Measurements from ENCODE around the gene RYR2.

The RYR2 gene

DNA sequence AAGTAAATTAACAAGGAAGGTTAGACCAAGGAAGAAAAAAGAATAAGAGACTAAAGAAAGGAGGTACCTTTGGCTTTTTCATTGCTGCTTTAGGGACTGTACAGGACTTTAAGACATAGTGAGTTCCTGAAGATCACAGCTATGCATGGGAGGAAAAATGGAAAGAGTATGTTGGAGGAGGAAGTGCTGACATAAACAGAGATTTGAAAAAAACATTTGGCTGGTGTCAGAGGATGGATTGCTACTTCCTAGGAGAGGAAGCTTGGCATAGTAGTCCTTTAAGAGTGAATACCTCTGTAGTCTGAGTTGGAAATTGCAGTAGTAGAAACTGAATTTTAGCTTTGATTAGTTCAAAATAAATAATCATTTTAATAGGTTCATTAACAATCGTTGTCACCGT lies 398.4 kb downstream of the RYR2 start:
- no peak for DNase-seq (ENCODE audit: low read depth, low spot score)

- no peak for DNase-seq (ENCODE audit: low read depth, low spot score)
Measured at GRCh38 chr1:237444120-237444790, 402.3 kb downstream of the RYR2 start.

DNA sequence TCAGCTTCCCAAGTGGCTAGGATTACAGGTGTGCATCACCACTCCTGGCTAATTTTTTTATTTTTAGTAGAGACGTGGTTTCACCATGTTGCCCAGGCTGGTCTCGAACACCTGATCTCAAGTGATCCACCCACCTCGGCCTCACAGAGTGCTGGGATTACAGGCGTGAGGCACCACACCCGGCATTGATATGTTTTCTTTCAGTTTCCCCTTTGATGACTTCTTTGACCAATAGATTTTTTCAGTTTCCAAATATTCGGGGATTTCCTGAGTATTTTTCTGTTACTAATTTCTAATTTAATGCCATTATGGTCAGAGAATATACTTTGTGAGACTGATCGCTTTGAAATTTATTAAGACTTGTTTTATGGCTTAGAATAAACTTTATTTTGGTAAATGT lies 406.1 kb downstream of the RYR2 start:
- no peak for DNase-seq (ENCODE audit: low read depth, low spot score)

GRCh38 chr1:237457573-237457972 lies 415.6 kb downstream of the RYR2 start:
- no peak for DNase-seq (ENCODE audit: low read depth, low spot score)

- DNase-seq (ENCODE audit: low read depth, low spot score), result no peak
Measured at GRCh38 chr1:237467320-237467719, 425.3 kb downstream of the RYR2 start.

- no peak for DNase-seq (ENCODE audit: low read depth, low spot score)
Measured at GRCh38 chr1:237470712-237471338, 428.8 kb downstream of the RYR2 start.

GRCh38 chr1:237471377-237471776 lies 429.4 kb downstream of the RYR2 start:
- no peak for DNase-seq (ENCODE audit: low read depth, low spot score)

DNA sequence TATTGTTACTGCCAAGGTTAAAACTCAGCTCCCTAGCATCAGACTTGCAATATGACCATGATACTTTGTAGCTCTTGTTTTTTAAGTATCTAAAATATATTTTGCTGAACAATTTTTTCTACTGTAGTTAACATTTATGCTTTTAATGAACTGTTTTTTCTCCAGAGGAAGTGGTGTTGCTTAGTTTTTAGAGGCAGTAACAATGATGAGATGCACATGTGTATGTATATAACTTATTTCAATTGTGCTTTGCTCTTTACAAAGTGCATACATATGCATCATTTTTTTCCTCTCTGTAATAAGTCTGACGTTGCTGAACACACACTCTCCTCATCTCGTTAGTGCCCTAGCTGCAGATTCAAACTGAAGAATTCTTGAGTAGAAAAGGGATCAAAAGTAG lies 430.0 kb downstream of the RYR2 start:
- DNase-seq (ENCODE audit: low read depth, low spot score), result no peak

GRCh38 chr1:237473854-237474253 lies 431.9 kb downstream of the RYR2 start:
- DNase-seq (ENCODE audit: low read depth, low spot score), result no peak

- no peak for DNase-seq (ENCODE audit: low read depth, low spot score)
Measured at GRCh38 chr1:237478082-237478481, 436.1 kb downstream of the RYR2 start.

DNA sequence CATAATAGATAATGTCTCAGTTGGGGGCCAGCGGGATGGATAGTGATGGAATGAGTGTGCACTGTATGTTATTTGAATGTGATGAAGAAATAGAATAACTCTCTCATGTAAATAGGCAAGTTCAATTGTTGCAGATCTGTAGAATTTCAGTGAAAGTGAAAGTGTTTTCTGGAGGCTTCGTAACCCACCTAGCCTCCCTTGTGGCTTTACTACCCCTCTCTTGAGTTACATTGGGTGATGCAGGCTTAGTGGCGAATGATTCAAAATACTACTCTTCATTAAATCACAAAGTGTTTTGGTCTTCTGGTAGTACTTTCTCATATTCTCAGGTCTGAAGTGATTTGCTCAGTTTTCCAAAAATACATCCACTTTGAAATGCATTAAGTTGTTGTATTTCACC lies 436.9 kb downstream of the RYR2 start:
- DNase-seq (ENCODE audit: low read depth, low spot score), result no peak

DNA sequence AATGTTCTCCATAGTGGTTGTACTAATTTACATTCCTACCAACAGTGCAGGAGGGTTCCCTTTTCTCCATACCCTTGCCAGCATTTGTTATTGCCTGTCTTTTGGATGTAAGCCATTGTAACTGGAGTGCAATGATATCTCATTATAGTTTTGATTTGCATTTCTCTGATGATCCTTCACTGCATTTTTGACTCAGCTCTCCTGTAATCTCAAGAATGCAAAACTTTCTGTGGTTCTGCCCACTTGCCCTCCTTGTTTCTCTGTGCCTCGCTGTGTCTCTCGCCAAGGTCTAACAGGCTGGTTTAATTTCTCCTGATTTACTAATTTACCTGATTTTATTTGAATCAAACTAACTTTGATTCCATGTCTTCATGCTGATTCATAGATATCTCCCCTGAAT lies 440.8 kb downstream of the RYR2 start:
- DNase-seq (ENCODE audit: low read depth, low spot score), result no peak

- DNase-seq (ENCODE audit: low read depth, low spot score), result no peak
Measured at GRCh38 chr1:237492359-237492758, 450.4 kb downstream of the RYR2 start.

GRCh38 chr1:237500566-237500965 lies 458.6 kb downstream of the RYR2 start:
- no peak for DNase-seq (ENCODE audit: low read depth, low spot score)

GRCh38 chr1:237503292-237503691 lies 461.3 kb downstream of the RYR2 start:
- DNase-seq (ENCODE audit: low read depth, low spot score), result no peak

DNA sequence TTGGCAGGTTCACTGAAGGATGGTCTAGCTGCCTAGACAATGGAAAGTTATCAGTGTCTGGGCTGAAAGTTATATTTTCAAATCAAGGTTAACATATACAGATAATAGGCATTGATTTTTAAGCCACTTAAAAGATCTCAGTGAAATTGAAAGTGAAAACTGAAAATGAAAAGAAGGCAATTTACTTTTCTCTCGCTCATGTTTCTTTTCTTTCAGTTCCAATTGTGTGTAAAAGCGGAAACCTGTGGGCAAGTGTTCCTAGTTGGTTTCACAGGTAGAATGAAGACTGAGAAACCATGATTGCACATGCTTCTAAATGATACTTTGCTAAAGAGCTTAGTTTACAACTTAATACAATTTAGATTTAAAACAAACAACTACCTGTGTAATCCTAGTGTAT lies 465.0 kb downstream of the RYR2 start:
- DNase-seq (ENCODE audit: low read depth, low spot score), result no peak

DNA sequence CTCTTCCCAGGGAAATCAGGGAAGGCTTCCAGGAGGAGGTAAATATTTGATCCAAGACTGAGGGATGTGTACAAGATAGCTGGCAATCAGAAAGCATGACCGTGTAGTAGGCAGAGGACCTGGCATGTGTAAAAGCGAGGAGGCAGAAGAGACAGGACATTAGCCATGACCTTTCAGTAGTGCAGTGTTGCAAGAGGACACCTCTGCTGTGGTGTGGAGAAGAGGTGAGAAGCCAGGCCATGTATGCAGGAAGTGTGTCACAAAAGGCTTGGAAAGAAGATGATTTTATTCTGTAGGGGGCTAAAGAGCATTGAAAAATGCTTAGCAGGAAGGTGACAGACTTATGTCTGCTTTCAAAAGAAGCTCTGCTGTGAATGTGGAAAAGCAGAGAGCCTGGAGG lies 467.8 kb downstream of the RYR2 start:
- no peak for DNase-seq (ENCODE audit: low read depth, low spot score)

DNA sequence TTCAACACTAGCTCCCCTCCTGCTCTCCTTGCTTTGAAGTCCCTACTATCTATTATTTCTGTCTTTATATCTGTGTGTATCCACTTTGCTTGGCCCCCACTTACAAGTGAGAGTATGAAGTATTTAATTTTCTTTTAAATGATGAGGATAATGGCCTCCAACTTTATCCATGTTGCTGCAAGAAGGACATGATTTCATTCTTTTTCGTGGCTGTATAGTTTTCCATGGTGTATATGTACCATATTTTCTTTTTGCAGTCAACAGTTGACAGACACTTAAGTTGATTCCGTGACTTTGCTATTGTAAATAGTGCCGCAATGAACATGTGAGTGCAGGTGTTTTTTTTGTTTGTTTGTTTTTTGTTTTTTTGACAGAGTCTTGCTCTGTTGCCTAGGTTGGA lies 483.1 kb downstream of the RYR2 start:
- DNase-seq (ENCODE audit: low read depth, low spot score), result no peak

- no peak for DNase-seq (ENCODE audit: low read depth, low spot score)
Measured at GRCh38 chr1:237527761-237528160, 485.8 kb downstream of the RYR2 start.

- DNase-seq (ENCODE audit: low read depth, low spot score), result no peak
Measured at GRCh38 chr1:237528545-237528944, 486.6 kb downstream of the RYR2 start.

GRCh38 chr1:237539055-237539454 lies 497.1 kb downstream of the RYR2 start:
- DNase-seq (ENCODE audit: low read depth, low spot score), result no peak

- DNase-seq (ENCODE audit: low read depth, low spot score), result no peak
Measured at GRCh38 chr1:237542525-237543418, 500.8 kb downstream of the RYR2 start.

DNA sequence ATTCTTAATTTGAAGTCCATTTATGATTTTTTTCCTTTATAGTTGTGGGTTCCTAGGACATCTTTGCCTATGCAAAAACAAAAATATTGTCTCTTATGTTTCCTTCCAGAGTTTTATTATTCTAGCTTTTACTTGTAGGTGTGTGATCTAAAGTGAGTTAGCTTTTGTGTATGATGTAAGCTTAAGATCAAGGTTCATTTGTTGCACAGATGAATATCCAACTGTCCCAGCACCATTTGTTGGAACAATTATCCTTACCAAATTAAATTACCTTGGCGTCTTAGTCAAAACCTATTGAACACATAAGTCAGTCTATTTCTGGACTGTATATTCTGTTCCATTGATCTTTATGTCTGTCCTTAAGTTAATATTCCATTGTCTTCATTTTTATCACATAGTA lies 511.1 kb downstream of the RYR2 start:
- no peak for DNase-seq (ENCODE audit: low read depth, low spot score)
